Loucy (cell line): ENCODE results near the gene CD82.

Experiments
- H2AFZ ChIP-seq: fragments of 200-600 bp; sonication (generic); 2 replicates; pipeline ENCODE4 v1.6.0; 2016; ENCODE audit warnings: antibody characterized with exemption, mild to moderate bottlenecking, low read length, moderate library complexity
- H3F3A ChIP-seq: fragments of 200-600 bp; 2 replicates; pipeline ENCODE4 v1.6.0; 2016; ENCODE audit warnings: antibody characterized with exemption, low read depth, mild to moderate bottlenecking
- H3K27me3 ChIP-seq: fragments of 200-600 bp; sonication (generic); 2 replicates; pipeline ENCODE4 v1.6.1; 2014; ENCODE audit warnings: low read length, mild to moderate bottlenecking; ENCODE audit not compliant: insufficient read depth, poor library complexity, severe bottlenecking
- H3K36me3 ChIP-seq: fragments of 200-600 bp; sonication (generic); 2 replicates; pipeline ENCODE4 v1.6.1; 2016; ENCODE audit warnings: low read length; ENCODE audit not compliant: insufficient read depth
- H3K4me1 ChIP-seq: fragments of 200-600 bp; sonication (generic); 2 replicates; pipeline ENCODE4 v1.5.1; 2014; ENCODE audit warnings: low read length, mild to moderate bottlenecking; ENCODE audit not compliant: insufficient read depth, poor library complexity, severe bottlenecking
- H3K4me2 ChIP-seq: fragments of 200-600 bp; sonication (generic); 2 replicates; pipeline ENCODE4 v1.6.0; 2014; ENCODE audit warnings: antibody characterized with exemption, low read length, low read depth, mild to moderate bottlenecking; ENCODE audit not compliant: poor library complexity, severe bottlenecking
- H3K4me3 ChIP-seq: fragments of 200-600 bp; sonication (generic); 2 replicates; pipeline ENCODE4 v1.5.1; 2014; ENCODE audit warnings: low read length, mild to moderate bottlenecking, mixed read lengths; ENCODE audit not compliant: poor library complexity, severe bottlenecking
- H3K79me2 ChIP-seq: fragments of 200-600 bp; sonication (generic); 2 replicates; pipeline ENCODE4 v1.6.1; 2014; ENCODE audit warnings: low read length; ENCODE audit not compliant: insufficient read depth
- H3K9ac ChIP-seq: fragments of 200-600 bp; sonication (generic); 2 replicates; pipeline ENCODE4 v1.6.0; 2014; ENCODE audit warnings: mild to moderate bottlenecking, low read depth, low read length, moderate library complexity; ENCODE audit not compliant: poor library complexity, severe bottlenecking
- H3K9me2 ChIP-seq: fragments of 200-600 bp; sonication (generic); replicated peaks from 2 replicates; pipeline ENCODE4 v1.6.1; 2016; ENCODE audit warnings: low read depth, low read length, mixed read lengths
- H3K9me3 ChIP-seq: fragments of 200-600 bp; sonication (generic); 2 replicates; pipeline ENCODE4 v1.6.1; 2014; ENCODE audit warnings: mild to moderate bottlenecking, antibody characterized with exemption, low read length, low read depth; ENCODE audit not compliant: insufficient read depth
- H4K20me1 ChIP-seq: fragments of 200-600 bp; sonication (generic); 2 replicates; pipeline ENCODE4 v1.6.0; 2014; ENCODE audit warnings: antibody characterized with exemption, low read length, mild to moderate bottlenecking; ENCODE audit not compliant: insufficient read depth, poor library complexity, severe bottlenecking
- CTCF ChIP-seq: fragments of 200-600 bp; sonication (generic); conservative IDR thresholded peaks from 2 replicates; pipeline ENCODE4 v1.5.1; 2014; ENCODE audit warnings: mild to moderate bottlenecking, antibody characterized with exemption, low read length
- EZH2phosphoT487 ChIP-seq: fragments of 200-600 bp; IDR thresholded peaks from 2 replicates; pipeline ENCODE4 v1.6.1; 2018; ENCODE audit warnings: antibody characterized with exemption, mild to moderate bottlenecking, moderate library complexity, borderline replicate concordance

Gene CD82

GRCh38 chr11:44604171-44604581 is 38.7 kb downstream of the CD82 start:
- no peaks in the 10 kb centered on the region for H3F3A ChIP-seq
- no peak overlapping the region for H3K9ac ChIP-seq
- TF ChIP-seq CTCF (no peak), EZH2phosphoT487 (no peak)
- H3K9me2 ChIP-seq, result no peaks in the 10 kb centered on the region
- no peaks in the 10 kb centered on the region for H3K27me3 ChIP-seq
- peaks cover 6% of the 10 kb centered on the region; the same call in 1 of the 2 replicates for H3K79me2 ChIP-seq
- peaks cover 98% of the 10 kb centered on the region for H3K36me3 ChIP-seq
- no peaks in the 10 kb centered on the region for H3K9me3 ChIP-seq
- no peak overlapping the region for H2AFZ ChIP-seq
- H3K4me2 ChIP-seq, result no peak overlapping the region
- no peak overlapping the region for H3K4me3 ChIP-seq
- peaks cover 11% of the 10 kb centered on the region for H3K4me1 ChIP-seq
- peaks cover 12% of the 10 kb centered on the region for H4K20me1 ChIP-seq

- no peak overlapping the region for H3K9ac ChIP-seq
- peaks cover 12% of the 10 kb centered on the region for H4K20me1 ChIP-seq
- no peaks in the 10 kb centered on the region for H3K9me2 ChIP-seq
- no peak overlapping the region for H3K4me2 ChIP-seq
- no peak overlapping the region for H3K4me3 ChIP-seq
- no peaks in the 10 kb centered on the region for H3K27me3 ChIP-seq
- 0 out of 2 replicates have a peak, but pooled peaks cover 2% of the 10 kb centered on the region for H3K79me2 ChIP-seq
- no peak for TF ChIP-seq EZH2phosphoT487
- TF ChIP-seq CTCF, result no peak
- no peaks in the 10 kb centered on the region for H3K9me3 ChIP-seq
- peaks cover 19% of the 10 kb centered on the region for H3K4me1 ChIP-seq
- no peak overlapping the region for H2AFZ ChIP-seq
- H3K36me3 ChIP-seq, result peaks cover 97% of the 10 kb centered on the region
- H3F3A ChIP-seq, result no peaks in the 10 kb centered on the region
Observed at GRCh38 chr11:44605068-44605708, 39.7 kb downstream of the CD82 start.

DNA sequence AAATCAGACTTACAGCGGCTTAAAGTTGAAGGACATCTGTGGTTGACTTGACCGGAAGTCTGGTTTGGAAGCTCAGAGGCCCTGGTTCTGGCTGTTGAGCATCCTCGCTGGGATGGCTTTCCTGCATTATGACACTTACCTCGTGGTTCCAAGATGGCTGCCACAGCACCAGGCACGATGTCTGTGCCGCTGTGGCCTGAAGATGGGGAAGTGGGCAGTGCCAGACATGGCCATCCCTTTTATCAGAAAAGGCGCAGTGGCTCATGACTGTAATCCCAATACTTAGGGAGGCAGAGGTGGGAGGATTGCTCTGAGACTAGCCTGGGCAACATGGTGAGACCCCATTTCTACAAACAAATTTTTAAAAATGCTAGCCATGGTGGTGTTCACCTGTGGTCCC is 40.5 kb downstream of the CD82 start:
- Histone ChIP-seq H2AFZ (no peak overlapping the region), H3K9me3 (no peaks in the 10 kb centered on the region), H3K4me3 (no peak overlapping the region), H3K36me3 (peaks cover 94% of the 10 kb centered on the region), H3K9me2 (no peaks in the 10 kb centered on the region), H3K27me3 (no peaks in the 10 kb centered on the region), H3K4me1 (peaks cover 19% of the 10 kb centered on the region), H4K20me1 (peaks cover 8% of the 10 kb centered on the region), H3K9ac (no peak overlapping the region), H3K4me2 (no peak overlapping the region), H3K79me2 (0 out of 2 replicates have a peak, but pooled peaks cover 7% of the 10 kb centered on the region), H3F3A (no peaks in the 10 kb centered on the region)
- TF ChIP-seq CTCF (no peak), EZH2phosphoT487 (no peak)
